GM23338 (cell line): Measurements from ENCODE around the gene ATL3.

Source experiments
- CREB1 ChIP-seq: fragments of 250-450 bp; sonication (Bioruptor Pico); IDR thresholded peaks from 2 replicates; pipeline ENCODE4 v1.5.0; 2020; ENCODE audit warnings: low read depth, mild to moderate bottlenecking, moderate library complexity
- EZH2 ChIP-seq: fragments of 200-600 bp; sonication (generic); IDR thresholded peaks from one replicate; pipeline ENCODE4 v1.8.0; 2017; ENCODE audit warnings: antibody characterized with exemption, mild to moderate bottlenecking, low read depth; ENCODE audit not compliant: unreplicated experiment
- EZH2phosphoT487 ChIP-seq: fragments of 200-600 bp; sonication (generic); IDR thresholded peaks from one replicate; pipeline ENCODE4 v1.8.1; 2018; ENCODE audit warnings: antibody characterized with exemption; ENCODE audit not compliant: unreplicated experiment
- JUNB ChIP-seq: IDR thresholded peaks from one replicate; pipeline ENCODE4 v1.6.1; 2016; ENCODE audit warnings: antibody characterized with exemption; ENCODE audit not compliant: unreplicated experiment
- NANOG ChIP-seq: IDR thresholded peaks from 2 replicates; pipeline ENCODE4 v1.6.1; 2016; ENCODE audit warnings: antibody characterized with exemption, borderline replicate concordance
- POLR2AphosphoS5 ChIP-seq: IDR thresholded peaks from 2 replicates; pipeline ENCODE4 v1.6.1; 2016; ENCODE audit warnings: antibody characterized with exemption, low read depth
- STAT1 ChIP-seq: IDR thresholded peaks from one replicate; pipeline ENCODE4 v1.6.1; 2016; ENCODE audit warnings: antibody characterized with exemption; ENCODE audit not compliant: unreplicated experiment
- ZNF331 ChIP-seq: fragments of 250-450 bp; sonication (Bioruptor Pico); IDR thresholded peaks from 2 replicates; pipeline ENCODE4 v1.5.0; 2020; ENCODE audit warnings: low read depth, mild to moderate bottlenecking, moderate library complexity
- TF ChIP-seq, protein P1 (sequence below), 2 experiments: fragments of 200-600 bp in 1 of 2; sonication (generic) in 1 of 2; conservative IDR thresholded peaks; 2 replicates each; pipeline versions ENCODE4 v1.5.1 to v1.6.1; 2016 to 2017; ENCODE audit warnings: antibody characterized with exemption in 2 of 2, low read depth in 2 of 2, mild to moderate bottlenecking in 2 of 2, moderate library complexity in 1 of 2
- TF ChIP-seq, protein P2 (sequence below): IDR thresholded peaks from one replicate; pipeline ENCODE4 v1.6.1; 2018; ENCODE audit warnings: antibody characterized with exemption; ENCODE audit not compliant: unreplicated experiment
- TF ChIP-seq, protein P3 (sequence below): IDR thresholded peaks from 2 replicates; pipeline ENCODE4 v1.6.1; 2016; ENCODE audit warnings: antibody characterized with exemption

DNA sequence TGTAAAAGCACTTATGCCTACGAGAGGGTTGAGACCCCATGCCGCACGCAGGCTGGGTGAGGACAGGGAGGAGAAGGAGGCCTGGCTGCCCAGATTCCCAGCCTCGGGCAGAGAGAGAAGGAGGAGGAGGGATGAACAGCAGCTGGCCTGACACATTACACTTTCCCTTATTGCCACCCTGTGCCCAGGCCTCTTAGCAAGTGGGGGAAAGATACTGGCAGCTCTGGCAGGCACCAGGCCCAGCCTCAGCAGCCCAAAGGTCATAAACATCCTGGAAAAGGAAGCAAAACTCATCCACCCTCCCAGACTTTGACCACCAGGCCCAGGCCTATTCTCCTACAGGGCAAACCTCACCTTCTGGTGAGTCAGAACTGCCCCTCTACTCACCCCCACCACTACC lies 61.6 kb downstream of the ATL3 start:
- TF ChIP-seq, protein P1, sequence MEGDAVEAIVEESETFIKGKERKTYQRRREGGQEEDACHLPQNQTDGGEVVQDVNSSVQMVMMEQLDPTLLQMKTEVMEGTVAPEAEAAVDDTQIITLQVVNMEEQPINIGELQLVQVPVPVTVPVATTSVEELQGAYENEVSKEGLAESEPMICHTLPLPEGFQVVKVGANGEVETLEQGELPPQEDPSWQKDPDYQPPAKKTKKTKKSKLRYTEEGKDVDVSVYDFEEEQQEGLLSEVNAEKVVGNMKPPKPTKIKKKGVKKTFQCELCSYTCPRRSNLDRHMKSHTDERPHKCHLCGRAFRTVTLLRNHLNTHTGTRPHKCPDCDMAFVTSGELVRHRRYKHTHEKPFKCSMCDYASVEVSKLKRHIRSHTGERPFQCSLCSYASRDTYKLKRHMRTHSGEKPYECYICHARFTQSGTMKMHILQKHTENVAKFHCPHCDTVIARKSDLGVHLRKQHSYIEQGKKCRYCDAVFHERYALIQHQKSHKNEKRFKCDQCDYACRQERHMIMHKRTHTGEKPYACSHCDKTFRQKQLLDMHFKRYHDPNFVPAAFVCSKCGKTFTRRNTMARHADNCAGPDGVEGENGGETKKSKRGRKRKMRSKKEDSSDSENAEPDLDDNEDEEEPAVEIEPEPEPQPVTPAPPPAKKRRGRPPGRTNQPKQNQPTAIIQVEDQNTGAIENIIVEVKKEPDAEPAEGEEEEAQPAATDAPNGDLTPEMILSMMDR (conservative IDR thresholded peaks at IDR 0.05; ENCODE audit: low read depth in 2 of 2) = no peak
- TF ChIP-seq POLR2AphosphoS5 = no peak
- no peak for TF ChIP-seq EZH2phosphoT487
- TF ChIP-seq, protein P2, sequence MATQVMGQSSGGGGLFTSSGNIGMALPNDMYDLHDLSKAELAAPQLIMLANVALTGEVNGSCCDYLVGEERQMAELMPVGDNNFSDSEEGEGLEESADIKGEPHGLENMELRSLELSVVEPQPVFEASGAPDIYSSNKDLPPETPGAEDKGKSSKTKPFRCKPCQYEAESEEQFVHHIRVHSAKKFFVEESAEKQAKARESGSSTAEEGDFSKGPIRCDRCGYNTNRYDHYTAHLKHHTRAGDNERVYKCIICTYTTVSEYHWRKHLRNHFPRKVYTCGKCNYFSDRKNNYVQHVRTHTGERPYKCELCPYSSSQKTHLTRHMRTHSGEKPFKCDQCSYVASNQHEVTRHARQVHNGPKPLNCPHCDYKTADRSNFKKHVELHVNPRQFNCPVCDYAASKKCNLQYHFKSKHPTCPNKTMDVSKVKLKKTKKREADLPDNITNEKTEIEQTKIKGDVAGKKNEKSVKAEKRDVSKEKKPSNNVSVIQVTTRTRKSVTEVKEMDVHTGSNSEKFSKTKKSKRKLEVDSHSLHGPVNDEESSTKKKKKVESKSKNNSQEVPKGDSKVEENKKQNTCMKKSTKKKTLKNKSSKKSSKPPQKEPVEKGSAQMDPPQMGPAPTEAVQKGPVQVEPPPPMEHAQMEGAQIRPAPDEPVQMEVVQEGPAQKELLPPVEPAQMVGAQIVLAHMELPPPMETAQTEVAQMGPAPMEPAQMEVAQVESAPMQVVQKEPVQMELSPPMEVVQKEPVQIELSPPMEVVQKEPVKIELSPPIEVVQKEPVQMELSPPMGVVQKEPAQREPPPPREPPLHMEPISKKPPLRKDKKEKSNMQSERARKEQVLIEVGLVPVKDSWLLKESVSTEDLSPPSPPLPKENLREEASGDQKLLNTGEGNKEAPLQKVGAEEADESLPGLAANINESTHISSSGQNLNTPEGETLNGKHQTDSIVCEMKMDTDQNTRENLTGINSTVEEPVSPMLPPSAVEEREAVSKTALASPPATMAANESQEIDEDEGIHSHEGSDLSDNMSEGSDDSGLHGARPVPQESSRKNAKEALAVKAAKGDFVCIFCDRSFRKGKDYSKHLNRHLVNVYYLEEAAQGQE = no peak
- no peak for TF ChIP-seq EZH2
- no peak for TF ChIP-seq JUNB
- TF ChIP-seq, protein P3, sequence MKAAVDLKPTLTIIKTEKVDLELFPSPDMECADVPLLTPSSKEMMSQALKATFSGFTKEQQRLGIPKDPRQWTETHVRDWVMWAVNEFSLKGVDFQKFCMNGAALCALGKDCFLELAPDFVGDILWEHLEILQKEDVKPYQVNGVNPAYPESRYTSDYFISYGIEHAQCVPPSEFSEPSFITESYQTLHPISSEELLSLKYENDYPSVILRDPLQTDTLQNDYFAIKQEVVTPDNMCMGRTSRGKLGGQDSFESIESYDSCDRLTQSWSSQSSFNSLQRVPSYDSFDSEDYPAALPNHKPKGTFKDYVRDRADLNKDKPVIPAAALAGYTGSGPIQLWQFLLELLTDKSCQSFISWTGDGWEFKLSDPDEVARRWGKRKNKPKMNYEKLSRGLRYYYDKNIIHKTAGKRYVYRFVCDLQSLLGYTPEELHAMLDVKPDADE = no peak
- TF ChIP-seq NANOG = no peak
- TF ChIP-seq CREB1 (CRISPR knock-in tag) = no peak
- TF ChIP-seq STAT1 = no peak
- no peak for TF ChIP-seq ZNF331 (CRISPR knock-in tag)
